ENCODE data around the gene HS2ST1.
"Not testable (repeated sequence)": the region's sequence is repeated elsewhere in the genome, so short reads cannot be mapped to it uniquely, and the experiment has no call there.

Gene HS2ST1

GRCh38 chr1:86872086-86872485 lies 42.3 kb upstream of the HS2ST1 start:
- no peak for TF ChIP-seq ELF4 (IDR thresholded peaks at IDR 0.05)
- no peak for TF ChIP-seq HDGF (IDR thresholded peaks at IDR 0.05; ENCODE audit: borderline replicate concordance)
- no peak for TF ChIP-seq BHLHE40 (IDR thresholded peaks at IDR 0.05; ENCODE audit: borderline replicate concordance)
- no peak for TF ChIP-seq SP1 (IDR thresholded peaks at IDR 0.05)
- TF ChIP-seq ARNT (IDR thresholded peaks at IDR 0.05) = no peak
- TF ChIP-seq FOXK2 (IDR thresholded peaks at IDR 0.05) = no peak
- no peak for TF ChIP-seq ZNF384 (IDR thresholded peaks at IDR 0.05)
- no peak for TF ChIP-seq FOXA1 (IDR thresholded peaks at IDR 0.05)
- no peak for TF ChIP-seq LEF1 (IDR thresholded peaks at IDR 0.05; ENCODE audit: borderline replicate concordance)
- no peak for TF ChIP-seq L3MBTL2 (conservative IDR thresholded peaks at IDR 0.05)
- TF ChIP-seq SUZ12 (IDR thresholded peaks at IDR 0.05) = no peak
- TF ChIP-seq TARDBP (IDR thresholded peaks at IDR 0.05) = no peak
- TF ChIP-seq CTBP1 (IDR thresholded peaks at IDR 0.05; ENCODE audit: borderline replicate concordance) = no peak
- TF ChIP-seq FOXM1 (IDR thresholded peaks at IDR 0.05; ENCODE audit: borderline replicate concordance) = no peak
- no peak for TF ChIP-seq NFRKB (IDR thresholded peaks at IDR 0.05)
- TF ChIP-seq, protein P1, sequence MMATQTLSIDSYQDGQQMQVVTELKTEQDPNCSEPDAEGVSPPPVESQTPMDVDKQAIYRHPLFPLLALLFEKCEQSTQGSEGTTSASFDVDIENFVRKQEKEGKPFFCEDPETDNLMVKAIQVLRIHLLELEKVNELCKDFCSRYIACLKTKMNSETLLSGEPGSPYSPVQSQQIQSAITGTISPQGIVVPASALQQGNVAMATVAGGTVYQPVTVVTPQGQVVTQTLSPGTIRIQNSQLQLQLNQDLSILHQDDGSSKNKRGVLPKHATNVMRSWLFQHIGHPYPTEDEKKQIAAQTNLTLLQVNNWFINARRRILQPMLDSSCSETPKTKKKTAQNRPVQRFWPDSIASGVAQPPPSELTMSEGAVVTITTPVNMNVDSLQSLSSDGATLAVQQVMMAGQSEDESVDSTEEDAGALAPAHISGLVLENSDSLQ (IDR thresholded peaks at IDR 0.05) = no peak
- ChIA-PET POLR2A (no interaction called here), CTCF (no interaction called here)
- no peak for DNase-seq (ENCODE audit: extremely low spot score)

DNA sequence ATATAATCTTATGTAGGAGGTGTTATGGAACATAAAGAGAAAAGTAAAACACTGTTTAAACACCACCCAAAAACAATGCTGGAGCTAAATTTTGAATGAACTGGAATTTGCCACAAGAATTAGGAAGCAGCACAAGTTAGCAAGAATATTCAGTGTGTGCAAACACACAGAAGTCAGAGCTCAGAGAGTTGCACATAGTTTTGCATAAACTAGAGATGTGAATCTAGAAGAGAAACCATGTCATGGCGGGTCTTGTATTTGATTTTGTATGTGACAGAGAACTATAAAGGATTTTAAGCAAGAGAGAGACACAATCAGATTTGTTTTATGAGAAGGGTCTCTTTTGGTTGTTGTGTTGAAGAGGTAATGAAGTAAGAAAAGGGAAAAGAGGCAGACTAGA lies 38.7 kb upstream of the HS2ST1 start:
- no peak for DNase-seq (ENCODE audit: extremely low spot score)
- ChIA-PET POLR2A (no interaction called here), CTCF (no interaction called here)
- TF ChIP-seq ARNT (IDR thresholded peaks at IDR 0.05) = no peak
- TF ChIP-seq FOXK2 (IDR thresholded peaks at IDR 0.05) = no peak
- TF ChIP-seq FOXA1 (IDR thresholded peaks at IDR 0.05) = no peak
- no peak for TF ChIP-seq NFRKB (IDR thresholded peaks at IDR 0.05)
- no peak for TF ChIP-seq CTBP1 (IDR thresholded peaks at IDR 0.05; ENCODE audit: borderline replicate concordance)
- no peak for TF ChIP-seq BHLHE40 (IDR thresholded peaks at IDR 0.05; ENCODE audit: borderline replicate concordance)
- TF ChIP-seq ELF4 (IDR thresholded peaks at IDR 0.05) = no peak
- no peak for TF ChIP-seq SUZ12 (IDR thresholded peaks at IDR 0.05)
- no peak for TF ChIP-seq ZNF384 (IDR thresholded peaks at IDR 0.05)
- TF ChIP-seq LEF1 (IDR thresholded peaks at IDR 0.05; ENCODE audit: borderline replicate concordance) = no peak
- no peak for TF ChIP-seq HDGF (IDR thresholded peaks at IDR 0.05; ENCODE audit: borderline replicate concordance)
- TF ChIP-seq L3MBTL2 (conservative IDR thresholded peaks at IDR 0.05) = no peak
- TF ChIP-seq TARDBP (IDR thresholded peaks at IDR 0.05) = no peak
- TF ChIP-seq SP1 (IDR thresholded peaks at IDR 0.05) = no peak
- TF ChIP-seq FOXM1 (IDR thresholded peaks at IDR 0.05; ENCODE audit: borderline replicate concordance) = no peak
- TF ChIP-seq, protein P1 (IDR thresholded peaks at IDR 0.05) = no peak

DNA sequence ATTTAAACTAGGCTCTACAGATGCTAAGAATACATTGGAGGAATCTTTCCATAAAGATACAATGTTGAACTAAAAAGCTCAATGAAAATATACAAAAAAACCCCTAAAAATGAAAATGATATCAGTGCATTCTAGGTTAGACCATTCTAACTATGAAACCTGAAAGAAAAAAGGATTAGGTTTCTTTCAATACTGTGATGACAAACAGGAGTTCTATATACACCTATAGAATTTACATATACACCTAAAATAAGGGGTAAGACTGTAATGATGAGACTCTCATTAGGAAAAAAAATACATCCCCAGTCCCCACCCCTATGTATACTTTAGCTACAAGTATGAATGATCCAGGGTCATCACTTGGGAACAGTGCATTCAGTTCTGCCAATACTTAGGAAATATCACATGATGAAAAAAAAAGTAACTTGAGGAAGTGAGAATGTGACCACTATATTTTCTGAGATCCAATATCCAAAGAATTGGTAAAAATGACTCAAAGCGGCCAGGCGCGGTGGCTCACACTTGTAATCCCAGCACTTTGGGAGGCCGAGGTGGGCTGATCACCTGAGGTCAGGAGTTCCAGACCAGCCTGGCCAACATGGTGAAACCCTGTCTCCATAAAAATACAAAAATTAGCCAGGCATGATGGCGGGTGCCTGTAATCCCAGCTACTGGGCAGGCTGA lies 26.8 kb upstream of the HS2ST1 start:
- TF ChIP-seq BHLHE40 (IDR thresholded peaks at IDR 0.05; ENCODE audit: borderline replicate concordance) = no peak
- TF ChIP-seq NFRKB (IDR thresholded peaks at IDR 0.05) = no peak
- no peak for TF ChIP-seq L3MBTL2 (conservative IDR thresholded peaks at IDR 0.05)
- TF ChIP-seq CTBP1 (IDR thresholded peaks at IDR 0.05; ENCODE audit: borderline replicate concordance) = no peak
- TF ChIP-seq LEF1 (IDR thresholded peaks at IDR 0.05; ENCODE audit: borderline replicate concordance) = no peak
- no peak for TF ChIP-seq FOXA1 (IDR thresholded peaks at IDR 0.05)
- TF ChIP-seq FOXM1 (IDR thresholded peaks at IDR 0.05; ENCODE audit: borderline replicate concordance) = no peak
- no peak for TF ChIP-seq TARDBP (IDR thresholded peaks at IDR 0.05)
- TF ChIP-seq HDGF (IDR thresholded peaks at IDR 0.05; ENCODE audit: borderline replicate concordance) = no peak
- TF ChIP-seq ARNT (IDR thresholded peaks at IDR 0.05) = no peak
- TF ChIP-seq ELF4 (IDR thresholded peaks at IDR 0.05) = no peak
- no peak for TF ChIP-seq SP1 (IDR thresholded peaks at IDR 0.05)
- no peak for TF ChIP-seq SUZ12 (IDR thresholded peaks at IDR 0.05)
- ChIA-PET CTCF (no interaction called here), POLR2A (no interaction called here)
- no peak for DNase-seq (ENCODE audit: extremely low spot score)

DNA sequence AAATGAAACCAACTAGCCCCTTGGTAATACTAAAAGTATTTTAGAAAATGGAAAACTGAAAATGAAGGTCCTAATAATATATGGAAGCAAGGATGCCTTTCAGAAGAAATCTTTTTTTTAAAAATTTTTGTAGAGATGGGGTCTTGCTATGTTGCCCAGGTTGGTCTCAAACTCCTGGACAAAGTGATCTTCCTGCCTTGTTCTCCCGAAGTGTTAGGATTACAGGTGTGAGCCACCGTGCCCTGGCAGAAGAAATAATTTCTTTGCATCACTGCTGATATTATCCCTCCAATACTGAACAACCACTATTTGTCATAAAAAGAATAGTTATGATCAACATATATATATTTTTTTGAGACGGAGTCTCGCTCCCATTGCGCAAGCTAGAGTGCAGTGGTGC lies 26.1 kb upstream of the HS2ST1 start:
- TF ChIP-seq HDGF (IDR thresholded peaks at IDR 0.05; ENCODE audit: borderline replicate concordance) (no peak), TARDBP (IDR thresholded peaks at IDR 0.05) (no peak), BHLHE40 (IDR thresholded peaks at IDR 0.05; ENCODE audit: borderline replicate concordance) (no peak), NFRKB (IDR thresholded peaks at IDR 0.05) (no peak), SP1 (IDR thresholded peaks at IDR 0.05) (no peak), FOXM1 (IDR thresholded peaks at IDR 0.05; ENCODE audit: borderline replicate concordance) (no peak), ARNT (IDR thresholded peaks at IDR 0.05) (no peak)
- TF ChIP-seq, protein P1 (IDR thresholded peaks at IDR 0.05) = no peak
- POLR2A ChIA-PET = no interaction called here
- CTCF ChIA-PET = no interaction called here

DNA sequence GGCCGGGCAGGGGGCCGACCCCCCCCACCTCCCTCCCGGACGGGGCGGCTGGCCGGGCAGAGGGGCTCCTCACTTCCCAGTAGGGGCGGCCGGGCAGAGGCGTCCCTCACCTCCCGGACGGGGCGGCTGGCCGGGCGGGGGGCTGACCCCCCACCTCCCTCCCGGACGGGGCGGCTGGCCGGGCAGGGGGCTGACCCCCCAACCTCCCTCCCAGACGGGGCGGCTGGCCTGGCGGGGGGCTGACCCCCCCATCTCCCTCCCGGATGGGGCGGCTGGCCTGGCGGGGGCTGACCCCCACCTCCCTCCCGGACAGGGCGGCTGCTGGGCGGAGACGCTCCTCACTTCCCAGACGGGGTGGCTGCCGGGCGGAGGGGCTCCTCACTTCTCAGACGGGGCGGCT lies 15.0 kb upstream of the HS2ST1 start:
- DNase-seq (ENCODE audit: extremely low spot score); POLR2A ChIA-PET; CTCF ChIA-PET: not testable (repeated sequence)

More for the DNA sequence above, 26.1 kb upstream of the HS2ST1 start:
- DNase-seq (ENCODE audit: extremely low spot score) = no peak

DNA sequence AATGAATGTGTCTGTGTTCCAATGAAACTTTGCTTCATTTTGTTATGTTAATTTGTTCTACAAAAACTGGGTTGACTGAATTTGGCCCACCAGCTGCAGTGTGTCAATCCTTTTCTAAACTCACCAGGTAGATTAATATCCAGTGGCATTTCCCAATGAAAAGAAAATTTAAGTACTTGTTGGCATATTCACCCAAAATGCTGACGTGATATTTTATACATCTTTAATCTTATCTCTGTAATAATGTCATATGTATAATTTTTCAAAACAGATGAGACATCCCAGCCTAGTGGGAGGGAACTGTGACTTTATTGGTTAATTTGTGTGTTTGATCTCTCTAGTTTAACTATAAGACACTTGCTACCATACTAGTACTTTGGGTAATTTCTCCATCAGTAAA lies 8.6 kb upstream of the HS2ST1 start:
- TF ChIP-seq SP1 (IDR thresholded peaks at IDR 0.05) (no peak), TARDBP (IDR thresholded peaks at IDR 0.05) (no peak), ARNT (IDR thresholded peaks at IDR 0.05) (no peak), FOXM1 (IDR thresholded peaks at IDR 0.05; ENCODE audit: borderline replicate concordance) (no peak), FOXK2 (IDR thresholded peaks at IDR 0.05) (no peak), ZNF384 (IDR thresholded peaks at IDR 0.05) (no peak), ELF4 (IDR thresholded peaks at IDR 0.05) (no peak), NFRKB (IDR thresholded peaks at IDR 0.05) (no peak), HDGF (IDR thresholded peaks at IDR 0.05; ENCODE audit: borderline replicate concordance) (no peak), FOXA1 (IDR thresholded peaks at IDR 0.05) (no peak), CTBP1 (IDR thresholded peaks at IDR 0.05; ENCODE audit: borderline replicate concordance) (no peak), L3MBTL2 (conservative IDR thresholded peaks at IDR 0.05) (no peak), BHLHE40 (IDR thresholded peaks at IDR 0.05; ENCODE audit: borderline replicate concordance) (no peak), LEF1 (IDR thresholded peaks at IDR 0.05; ENCODE audit: borderline replicate concordance) (no peak), SUZ12 (IDR thresholded peaks at IDR 0.05) (no peak)
- TF ChIP-seq, protein P1 (IDR thresholded peaks at IDR 0.05) = no peak
- ChIA-PET POLR2A (interaction anchor here (0.9 to 1.0 kb wide), 2 partner anchors 8 to 201 kb away, joined by 3 read pairs; partner anchors contain the start of genes SELENOF and SH3GLB1), CTCF (no interaction called here)
- no peak for DNase-seq (ENCODE audit: extremely low spot score)
